ENCODE measurements around the gene TMTC3.

Gene TMTC3

DNA sequence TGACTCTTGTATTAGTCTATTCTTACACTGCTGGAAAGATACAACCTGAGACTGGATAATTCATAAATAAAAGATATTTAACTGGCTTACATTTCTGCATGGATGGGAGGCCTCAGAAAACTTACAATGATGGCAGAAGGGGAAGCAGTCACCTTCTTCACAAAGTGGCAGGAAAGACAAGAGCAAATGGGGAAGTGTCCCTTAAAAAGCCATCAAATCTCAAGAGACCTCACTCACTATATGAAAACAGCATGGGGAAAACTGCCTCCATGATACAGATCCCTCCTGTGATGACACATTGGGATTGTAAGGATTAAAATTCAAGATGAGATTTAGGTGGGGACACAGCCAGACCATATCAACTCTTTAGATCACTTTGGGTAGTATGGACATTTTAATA lies 83.7 kb downstream of the TMTC3 start:
- no peak for DNase-seq

GRCh38 chr12:88227263-88227662 lies 85.2 kb downstream of the TMTC3 start:
- DNase-seq = no peak

DNA sequence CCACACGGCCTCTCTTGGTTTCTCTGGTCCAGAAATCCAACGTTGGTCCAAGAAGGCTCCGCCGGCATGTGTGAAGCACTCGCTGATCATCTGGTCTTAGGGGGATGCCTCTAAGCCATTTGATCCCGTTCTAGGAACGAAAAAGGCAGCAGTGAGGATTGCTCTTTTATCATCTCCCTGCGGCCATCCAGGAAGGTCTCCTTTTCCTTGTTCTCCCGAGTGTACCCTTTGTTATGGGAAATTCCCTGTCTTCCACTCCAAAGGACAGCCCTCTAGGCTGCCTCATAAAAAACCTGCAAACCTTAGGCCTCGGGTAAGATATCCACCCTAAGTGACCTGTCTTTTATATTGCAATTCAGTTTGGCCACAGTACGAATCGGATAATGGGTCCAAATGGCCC lies 85.8 kb downstream of the TMTC3 start:
- no peak for DNase-seq

DNA sequence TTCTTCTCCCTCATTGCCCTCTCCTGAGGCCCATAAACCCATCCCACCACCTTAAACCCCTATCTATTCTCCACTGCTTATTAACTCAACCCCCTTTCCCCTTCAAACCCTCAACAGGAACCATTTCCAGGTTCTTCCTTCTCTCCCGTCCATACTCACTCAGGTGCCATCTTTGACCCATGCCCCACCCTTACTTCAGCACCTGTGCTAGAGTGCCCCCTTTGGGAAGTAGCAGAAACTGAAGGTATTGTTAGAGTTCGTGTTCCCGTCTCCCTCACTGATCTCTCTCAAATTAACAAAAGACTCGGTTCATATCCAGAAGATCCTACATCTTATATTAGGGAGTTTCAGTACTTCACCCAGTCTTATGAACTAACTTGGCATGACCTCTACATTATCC lies 86.6 kb downstream of the TMTC3 start:
- no peak for DNase-seq

DNA sequence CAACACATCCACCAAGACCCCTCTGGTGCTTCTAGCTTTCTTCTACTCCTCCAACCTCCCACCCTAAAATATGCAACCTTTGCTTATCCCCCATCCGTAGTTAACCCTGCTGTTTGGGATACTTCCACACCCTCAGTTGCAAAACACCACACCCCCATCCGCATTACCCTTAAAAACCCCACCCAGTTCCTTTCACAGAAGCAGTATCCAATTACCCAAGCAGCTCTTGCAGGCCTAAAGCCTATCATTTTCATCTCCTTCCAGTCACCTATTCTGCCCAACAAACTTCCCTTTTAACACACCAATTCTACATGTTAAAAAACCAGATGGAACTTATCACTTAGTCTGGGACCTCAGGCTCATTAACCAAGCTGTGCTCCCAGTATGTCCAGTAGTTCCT lies 88.2 kb downstream of the TMTC3 start:
- DNase-seq = no peak

GRCh38 chr12:88235183-88235833 lies 93.2 kb downstream of the TMTC3 start:
- no peak for DNase-seq

DNA sequence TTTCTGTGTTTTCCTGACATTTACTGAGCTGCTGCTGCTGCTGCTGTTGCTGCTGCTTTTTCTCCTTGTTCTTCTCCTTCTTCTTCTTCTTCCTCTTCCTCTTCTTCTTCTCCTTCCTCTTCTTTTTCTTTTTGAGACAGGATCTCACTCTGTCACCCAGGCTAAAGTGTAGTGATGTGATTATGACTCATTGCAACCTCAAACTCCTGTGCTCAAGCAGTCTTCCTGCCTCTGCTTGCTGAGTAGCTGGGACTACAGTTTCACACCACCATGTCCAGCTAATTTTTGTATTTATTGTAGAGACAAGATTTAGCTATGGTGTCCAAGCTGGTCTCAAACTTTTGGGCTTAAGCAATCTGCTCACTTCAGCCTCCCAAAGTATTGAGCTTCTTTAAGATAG lies 95.8 kb downstream of the TMTC3 start:
- DNase-seq = no peak

- DNase-seq = no peak
These were observed 96.3 kb downstream of the TMTC3 start for GRCh38 chr12:88238406-88238805.

DNA sequence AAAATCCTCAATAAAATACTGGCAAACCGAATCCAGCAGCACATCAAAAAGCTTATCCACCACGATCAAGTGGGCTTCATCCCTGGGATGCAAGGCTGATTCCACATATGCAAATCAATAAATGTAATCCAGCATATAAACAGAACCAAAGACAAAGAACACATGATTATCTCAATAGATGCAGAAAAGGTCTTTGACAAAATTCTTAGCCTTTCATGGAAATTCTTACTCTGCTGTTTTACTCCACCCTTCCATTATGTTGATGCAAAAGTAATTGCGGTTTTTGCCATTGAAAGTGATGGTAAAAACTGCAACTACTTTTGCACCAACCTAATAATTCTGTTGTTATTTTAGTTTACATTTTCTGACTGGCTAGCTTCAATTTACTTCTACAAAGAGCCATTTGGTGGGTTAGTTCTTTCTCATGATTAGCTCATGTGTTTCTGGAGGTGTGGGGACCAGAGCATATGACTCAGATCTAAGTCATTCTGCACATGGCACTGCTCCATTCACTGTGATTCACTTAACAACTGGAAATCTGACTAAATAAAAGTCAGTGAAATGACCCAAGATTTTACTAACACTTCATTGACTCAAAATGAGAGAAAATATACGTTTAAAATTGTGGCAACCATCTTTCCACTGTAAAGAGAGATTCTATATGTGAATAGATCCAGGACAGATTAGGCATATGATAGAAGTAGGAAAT lies 99.9 kb downstream of the TMTC3 start:
- DNase-seq = no peak

DNA sequence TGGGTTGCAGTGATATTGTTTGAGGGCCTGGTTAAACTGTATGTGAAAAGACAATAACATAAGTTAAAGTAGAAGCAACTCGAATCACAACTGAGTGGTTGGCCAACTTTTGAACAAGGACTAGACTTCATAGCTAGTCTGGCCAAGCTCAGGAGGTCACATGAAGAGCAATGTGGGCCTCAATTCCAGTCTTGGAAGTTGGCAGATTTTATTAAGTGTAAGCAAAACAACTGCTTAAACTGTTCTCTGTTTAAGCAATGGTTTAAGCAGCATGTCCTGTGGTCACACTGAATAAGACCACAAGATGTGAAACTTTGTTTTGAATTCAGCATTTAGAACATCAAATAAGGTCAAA lies 100.4 kb downstream of the TMTC3 start:
- no peak for DNase-seq

DNA sequence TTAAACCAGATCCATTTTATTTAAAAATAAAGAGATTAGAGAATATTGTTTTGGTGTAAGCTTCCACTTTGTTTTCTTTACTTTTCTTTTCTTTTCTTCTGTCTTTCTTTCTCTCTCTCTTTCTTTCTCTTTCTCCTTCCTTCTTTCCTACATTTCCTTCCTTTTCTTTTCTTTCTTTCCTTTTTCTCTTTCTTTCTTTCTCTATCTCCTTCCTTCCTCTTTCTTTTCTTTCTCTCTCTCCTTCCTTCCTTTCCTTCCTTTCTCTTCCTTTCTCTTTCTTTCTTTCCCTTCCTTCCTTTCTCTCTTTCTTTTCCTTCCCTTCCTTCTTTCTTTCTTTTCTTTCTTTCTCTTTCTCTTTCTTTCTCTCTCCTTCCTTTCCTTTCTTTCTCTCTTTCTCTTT lies 100.8 kb downstream of the TMTC3 start:
- no peak for DNase-seq

DNA sequence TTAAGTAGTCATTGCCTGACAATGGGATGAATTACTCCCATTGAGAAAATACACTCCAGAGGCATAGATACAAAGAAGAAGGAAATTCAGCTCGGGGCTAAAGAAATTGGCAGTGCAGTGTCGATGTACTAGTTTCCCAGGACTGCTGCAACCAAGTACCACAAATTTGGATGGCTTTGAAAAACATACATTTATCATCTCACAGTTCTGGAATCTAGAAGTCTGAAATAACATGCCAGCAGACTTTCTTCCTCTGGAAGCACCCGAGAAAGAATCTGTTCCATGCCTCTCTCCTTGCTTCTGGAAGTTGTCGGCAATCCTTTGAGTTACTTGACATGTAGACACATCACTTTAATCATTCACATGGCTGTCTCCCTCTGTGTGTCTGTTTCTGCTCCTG lies 101.9 kb downstream of the TMTC3 start:
- DNase-seq = no peak

DNA sequence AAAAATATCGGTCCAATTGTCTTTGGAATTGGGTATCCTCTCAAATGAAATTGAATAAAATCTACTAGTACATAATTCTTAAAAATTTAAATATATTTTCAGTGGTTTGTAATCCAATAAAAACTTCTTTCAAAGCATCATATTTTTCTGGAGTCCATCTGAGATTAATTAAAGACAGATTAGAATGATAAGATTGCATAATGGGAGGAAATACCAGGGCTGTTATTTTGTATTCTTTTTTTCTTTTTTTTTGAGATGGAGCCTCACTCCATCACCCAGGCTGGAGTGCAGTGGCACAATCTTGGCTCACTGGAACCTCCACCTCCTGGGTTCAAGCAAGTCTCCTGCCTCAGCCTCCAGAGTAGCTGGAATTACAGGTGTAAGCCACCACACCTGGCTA lies 103.8 kb downstream of the TMTC3 start:
- DNase-seq = no peak

GRCh38 chr12:88247241-88247643 lies 105.1 kb downstream of the TMTC3 start:
- no peak for DNase-seq

GRCh38 chr12:88248606-88249005 lies 106.5 kb downstream of the TMTC3 start:
- DNase-seq = no peak

All from anterior cingulate cortex (tissue), 58 donors.